Hepatocyte (in vitro differentiated cells): ENCODE measurements around the gene CAMKMT. TPM values are rescaled to one million over a fixed set of nuclear protein-coding genes. Genes with fewer than 3 reads are reported as not detected.

ENCODE experiments used
- DNase-seq: peaks from one replicate; pipeline ENCODE4 v3.0.0-alpha.2; 2016; ENCODE audit warnings: low spot score
- H2AFZ ChIP-seq: fragments of 200-600 bp; sonication (generic); 2 replicates; pipeline ENCODE4 v1.6.0; 2016; ENCODE audit warnings: antibody characterized with exemption, mild to moderate bottlenecking
- H3K27ac ChIP-seq: fragments of 200-600 bp; sonication (generic); 2 replicates; pipeline ENCODE4 v1.5.1; 2016; ENCODE audit warnings: mild to moderate bottlenecking
- H3K27me3 ChIP-seq: fragments of 200-600 bp; sonication (generic); 2 replicates; pipeline ENCODE4 v1.6.1; 2016
- H3K36me3 ChIP-seq: fragments of 200-600 bp; sonication (generic); replicated peaks from 2 replicates; pipeline ENCODE4 v1.5.1; 2016; ENCODE audit warnings: low read depth; ENCODE audit not compliant: insufficient read depth
- H3K4me1 ChIP-seq: fragments of 200-600 bp; sonication (generic); 2 replicates; pipeline ENCODE4 v1.5.1; 2016; ENCODE audit warnings: mild to moderate bottlenecking, moderate library complexity; ENCODE audit not compliant: insufficient read depth
- H3K4me2 ChIP-seq: fragments of 200-600 bp; sonication (generic); 2 replicates; pipeline ENCODE4 v1.6.0; 2016
- H3K4me3 ChIP-seq: fragments of 200-600 bp; sonication (generic); 2 replicates; pipeline ENCODE4 v1.5.1; 2016; ENCODE audit warnings: mild to moderate bottlenecking
- H3K79me2 ChIP-seq: fragments of 200-600 bp; sonication (generic); 2 replicates; pipeline ENCODE4 v1.6.0; 2017; ENCODE audit warnings: mild to moderate bottlenecking
- H3K9me2 ChIP-seq: fragments of 200-600 bp; sonication (generic); replicated peaks from 2 replicates; pipeline ENCODE4 v1.6.0; 2017; ENCODE audit warnings: mild to moderate bottlenecking; ENCODE audit not compliant: insufficient read depth
- H3K9me3 ChIP-seq: fragments of 200-600 bp; sonication (generic); 2 replicates; pipeline ENCODE4 v1.5.1; 2016; ENCODE audit warnings: low read depth, mild to moderate bottlenecking
- H4K20me1 ChIP-seq: fragments of 200-600 bp; sonication (generic); 2 replicates; pipeline ENCODE4 v1.6.0; 2016; ENCODE audit warnings: mild to moderate bottlenecking; ENCODE audit not compliant: insufficient read depth, poor library complexity, severe bottlenecking
- EZH2 ChIP-seq: fragments of 200-600 bp; sonication (generic); IDR thresholded peaks from 2 replicates; pipeline ENCODE4 v1.6.1; 2016; ENCODE audit warnings: antibody characterized with exemption, mild to moderate bottlenecking, borderline replicate concordance
- EZH2phosphoT487 ChIP-seq: fragments of 200-600 bp; sonication (generic); IDR thresholded peaks from one replicate; pipeline ENCODE4 v1.6.1; 2018; ENCODE audit warnings: antibody characterized with exemption, mild to moderate bottlenecking, low read depth, moderate library complexity; ENCODE audit not compliant: unreplicated experiment, severe bottlenecking
- WGBS: methylation state at CpG from one replicate; pipeline ENCODE4 v1.1.6; 2016; ENCODE audit warnings: low lambda C conversion rate; ENCODE audit errors: missing lambda C conversion rate; 5-methylcytosine and 5-hydroxymethylcytosine counted together
- polyA plus RNA-seq: library from polyadenylated mRNA; unstranded; fragments of >200 nt; fragmentation: Nextera tagmentation; extraction: Ambion mirVana; gene quantifications from 2 replicates; pipeline ENCODE4 v1.2.1, GENCODE V29; 2016
- total RNA-seq: library from RNA; depleted of rRNA; stranded (reverse); fragments of >200 nt; gene quantifications from 2 replicates; pipeline ENCODE4 v1.2.3, GENCODE V29; 2014
- TF ChIP-seq, protein P1 (sequence below): fragments of 200-600 bp; sonication (generic); IDR thresholded peaks from 2 replicates; pipeline ENCODE4 v1.5.1; 2016; ENCODE audit warnings: antibody characterized with exemption, mild to moderate bottlenecking; ENCODE audit not compliant: poor library complexity

CAMKMT gene
- total and polyA plus RNA-seq, 2 experiments from 2014 or later: 10.3 to 12.7 TPM

DNA sequence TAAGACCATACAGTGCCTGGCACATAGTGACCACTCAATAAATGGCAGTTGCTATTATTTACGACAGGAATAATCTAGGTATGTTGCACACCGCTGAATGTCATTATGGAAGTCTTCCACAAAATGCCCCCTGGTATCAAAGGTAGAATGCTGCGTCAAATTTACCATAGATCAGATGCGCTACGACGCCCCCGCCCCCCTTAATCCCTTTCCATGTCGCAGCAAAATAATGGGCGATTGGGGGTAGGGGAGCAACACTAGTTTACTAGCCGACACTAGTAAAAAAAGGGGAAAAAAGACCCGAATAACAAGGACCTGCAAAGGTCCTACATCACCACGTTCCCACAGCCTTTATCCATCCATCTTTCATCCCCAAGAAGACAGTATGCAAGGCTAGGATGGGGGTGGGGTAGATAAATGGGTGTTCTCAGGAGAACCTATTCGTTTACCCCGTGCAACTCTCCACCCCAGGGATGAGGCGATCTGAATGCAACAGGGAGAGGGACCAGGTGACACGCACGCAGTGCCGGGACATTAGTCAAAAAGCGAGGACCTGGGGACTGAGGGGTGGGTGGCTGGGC, 908 bp upstream of the CAMKMT start:
- peak overlapping the region; percentile 82 for H3K4me2 ChIP-seq
- peaks cover 66% of the 10 kb centered on the region for H3K79me2 ChIP-seq
- H4K20me1 ChIP-seq: no peaks in the 10 kb centered on the region
- H3K27ac ChIP-seq: peak overlapping the region; percentile 96
- no peaks in the 10 kb centered on the region for H3K36me3 ChIP-seq
- H3K4me1 ChIP-seq: peaks cover 9% of the 10 kb centered on the region
- no peaks in the 10 kb centered on the region for H3K9me3 ChIP-seq
- TF ChIP-seq, protein P1, sequence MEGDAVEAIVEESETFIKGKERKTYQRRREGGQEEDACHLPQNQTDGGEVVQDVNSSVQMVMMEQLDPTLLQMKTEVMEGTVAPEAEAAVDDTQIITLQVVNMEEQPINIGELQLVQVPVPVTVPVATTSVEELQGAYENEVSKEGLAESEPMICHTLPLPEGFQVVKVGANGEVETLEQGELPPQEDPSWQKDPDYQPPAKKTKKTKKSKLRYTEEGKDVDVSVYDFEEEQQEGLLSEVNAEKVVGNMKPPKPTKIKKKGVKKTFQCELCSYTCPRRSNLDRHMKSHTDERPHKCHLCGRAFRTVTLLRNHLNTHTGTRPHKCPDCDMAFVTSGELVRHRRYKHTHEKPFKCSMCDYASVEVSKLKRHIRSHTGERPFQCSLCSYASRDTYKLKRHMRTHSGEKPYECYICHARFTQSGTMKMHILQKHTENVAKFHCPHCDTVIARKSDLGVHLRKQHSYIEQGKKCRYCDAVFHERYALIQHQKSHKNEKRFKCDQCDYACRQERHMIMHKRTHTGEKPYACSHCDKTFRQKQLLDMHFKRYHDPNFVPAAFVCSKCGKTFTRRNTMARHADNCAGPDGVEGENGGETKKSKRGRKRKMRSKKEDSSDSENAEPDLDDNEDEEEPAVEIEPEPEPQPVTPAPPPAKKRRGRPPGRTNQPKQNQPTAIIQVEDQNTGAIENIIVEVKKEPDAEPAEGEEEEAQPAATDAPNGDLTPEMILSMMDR: no peak
- no peak for TF ChIP-seq EZH2
- TF ChIP-seq EZH2phosphoT487: no peak
- H3K4me3 ChIP-seq: peak overlapping the region; percentile 72
- no peaks in the 10 kb centered on the region for H3K27me3 ChIP-seq
- H3K9me2 ChIP-seq: no peaks in the 10 kb centered on the region
- peak overlapping the region; percentile 61 for H2AFZ ChIP-seq
- WGBS: 4% methylated on average over 19 of the region's 19 CpGs
- DNase-seq: peak; percentile 49

DNA sequence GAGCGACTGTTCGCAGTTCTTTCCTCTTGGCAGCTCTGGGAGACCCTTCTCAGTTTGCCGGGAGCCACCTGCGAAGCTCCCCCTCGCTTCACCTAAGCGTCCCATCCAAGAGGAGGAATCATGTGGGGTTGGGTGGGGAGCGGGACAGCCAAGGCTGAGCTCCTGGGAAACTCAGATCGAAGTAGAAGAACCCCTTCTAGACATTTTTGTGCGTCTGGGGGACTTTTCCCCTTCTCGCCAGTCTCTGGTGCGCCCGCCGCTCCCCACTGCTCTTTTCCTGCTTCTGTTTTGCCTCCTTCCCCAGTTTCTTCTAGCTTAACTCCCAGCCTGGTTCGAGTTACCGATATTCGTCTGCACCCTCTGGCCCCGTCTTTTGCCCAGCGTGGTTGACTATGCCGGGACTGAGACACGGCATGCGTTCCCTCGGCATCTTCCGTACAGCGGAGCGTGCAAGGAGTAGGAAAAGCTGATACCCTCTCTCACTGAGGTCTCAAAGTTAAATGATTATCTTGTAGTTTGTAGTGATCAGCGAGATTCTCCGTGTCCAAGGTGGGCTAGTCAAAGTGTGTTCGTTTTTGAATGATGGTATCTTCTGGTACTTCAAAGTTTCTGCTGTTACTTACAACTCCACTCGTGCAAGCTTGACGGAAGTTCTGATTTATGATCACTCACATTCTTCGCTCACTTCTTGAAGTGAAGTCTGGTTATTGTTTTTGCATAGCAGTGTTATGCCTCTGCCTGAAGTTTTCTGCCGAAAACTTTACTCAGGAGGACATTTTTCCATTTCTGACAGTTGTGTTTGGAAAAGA, 664 bp downstream of the CAMKMT start:
- peaks cover 73% of the 10 kb centered on the region for H3K79me2 ChIP-seq
- no peaks in the 10 kb centered on the region for H3K9me2 ChIP-seq

DNA sequence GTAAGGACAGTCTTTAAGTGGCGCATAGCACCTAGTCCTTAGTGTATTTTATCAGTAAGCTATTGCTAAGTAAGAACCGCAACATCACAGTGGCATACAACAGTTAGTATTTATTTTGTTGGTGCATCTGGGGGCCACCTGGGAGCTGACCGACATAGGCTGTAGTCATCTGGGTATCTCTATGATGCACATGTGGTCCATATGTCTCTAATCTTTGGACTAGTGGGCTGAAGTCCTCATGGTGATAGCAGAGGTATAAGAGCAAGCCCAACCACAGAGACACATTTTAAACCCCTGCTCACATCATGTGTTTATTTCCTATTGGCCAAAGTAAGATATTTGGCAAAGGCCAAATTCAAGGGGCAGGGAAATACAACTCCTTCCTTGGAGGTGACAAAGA, 2.9 kb downstream of the CAMKMT start:
- Histone ChIP-seq H3K9me2 (no peaks in the 10 kb centered on the region), H4K20me1 (no peaks in the 10 kb centered on the region), H3K27ac (no peak overlapping the region), H3K4me1 (peaks cover 9% of the 10 kb centered on the region), H3K4me2 (no peak overlapping the region), H2AFZ (no peak overlapping the region), H3K79me2 (peaks cover 61% of the 10 kb centered on the region), H3K36me3 (no peaks in the 10 kb centered on the region), H3K27me3 (no peaks in the 10 kb centered on the region), H3K4me3 (no peak overlapping the region), H3K9me3 (no peaks in the 10 kb centered on the region)
- 88% methylated on average over 3 of the region's 3 CpGs for WGBS
- TF ChIP-seq EZH2phosphoT487 (no peak), EZH2 (no peak)
- TF ChIP-seq, protein P1: no peak
- DNase-seq: no peak

More for the DNA sequence above, 664 bp downstream of the CAMKMT start:
- Histone ChIP-seq H2AFZ (peak overlapping the region; percentile 88), H3K27me3 (no peaks in the 10 kb centered on the region), H3K4me3 (peak overlapping the region; percentile 63), H3K36me3 (no peaks in the 10 kb centered on the region), H4K20me1 (no peaks in the 10 kb centered on the region), H3K4me1 (peaks cover 9% of the 10 kb centered on the region), H3K9me3 (no peaks in the 10 kb centered on the region), H3K27ac (peak overlapping the region; percentile 96), H3K4me2 (peak overlapping the region; percentile 77)
- DNase-seq: peak; percentile 56
- TF ChIP-seq EZH2: no peak
- no peak for TF ChIP-seq EZH2phosphoT487
- TF ChIP-seq, protein P1: no peak
- under 1% methylated on average over 32 of the region's 32 CpGs for WGBS
